Prostate gland (tissue), 2 donors: Measurements from ENCODE around the gene TRAF2. TPM values are rescaled to one million over a fixed set of nuclear protein-coding genes. Genes with fewer than 3 reads are reported as not detected.
A peak's percentile ranks its signal among the peaks of the same experiment; 100 is the strongest.
"Not testable (repeated sequence)": the region's sequence is repeated elsewhere in the genome, so short reads cannot be mapped to it uniquely, and the experiment has no call there.

Source experiments
- DNase-seq: peaks from one replicate; pipeline ENCODE4 v3.0.0-alpha.2; 2019; ENCODE audit warnings: low spot score
- H3K27ac ChIP-seq, 2 donors: fragments of 200-600 bp; sonication (generic); 2 replicates each; pipeline ENCODE4 v1.5.1; 2017 to 2019
- H3K27me3 ChIP-seq: fragments of 200-600 bp; sonication (generic); replicated peaks from 2 replicates; pipeline ENCODE4 v1.5.1; 2019; ENCODE audit not compliant: insufficient read depth
- H3K36me3 ChIP-seq, 2 donors: fragments of 200-600 bp; sonication (generic); 1 replicate in 1 of 2; 2 replicates in 1 of 2; pipeline versions ENCODE4 v1.5.1 to v1.8.1; 2017 to 2019
- H3K4me1 ChIP-seq: fragments of 200-600 bp; sonication (generic); replicated peaks from 2 replicates; pipeline ENCODE4 v1.5.1; 2019
- H3K4me3 ChIP-seq, 2 donors: fragments of 200-600 bp; sonication (generic); 2 replicates each; pipeline ENCODE4 v1.5.1; 2017 to 2019
- H3K9me3 ChIP-seq: fragments of 200-600 bp; sonication (generic); 2 replicates; pipeline ENCODE4 v1.5.1; 2017
- POLR2A ChIP-seq: fragments of 450-650 bp; IDR thresholded peaks from one replicate; pipeline ENCODE4 v1.6.1; 2016; ENCODE audit warnings: antibody characterized with exemption, mild to moderate bottlenecking
- POLR2AphosphoS5 ChIP-seq: sonication (generic); formaldehyde crosslinking; IDR thresholded peaks from one replicate; pipeline ENCODE4 v1.6.1; 2017; ENCODE audit warnings: antibody characterized with exemption
- WGBS: methylation state at CpG from one replicate; pipeline ENCODE4 v1.1.5; 2018; 5-methylcytosine and 5-hydroxymethylcytosine counted together
- intact Hi-C: fragments of 100-400 bp; cut with DNase I; formaldehyde crosslinking; loops from one replicate; pipeline ENCODE4 v1.14.2; 2022
- total RNA-seq, 2 donors: library from RNA; depleted of rRNA; stranded (reverse); fragments of >200 nt; gene quantifications; one replicate each; pipeline ENCODE4 v1.1.0, GENCODE V29; 2016
- TF ChIP-seq, protein P1 (sequence below), 4 experiments: fragments of 200-600 bp in 2 of 4; fragments of 450-650 bp in 2 of 4; sonication (generic) in 2 of 4; IDR thresholded peaks; 1 replicate in 3 of 4; 2 replicates in 1 of 4; pipeline ENCODE4 v1.5.1; 2016 to 2019; ENCODE audit warnings: antibody characterized with exemption in 4 of 4, mild to moderate bottlenecking in 2 of 4, moderate library complexity in 2 of 4

Gene TRAF2
- total RNA-seq, 2 donors from 2014 or later: 23.6 to 24.2 TPM

DNA sequence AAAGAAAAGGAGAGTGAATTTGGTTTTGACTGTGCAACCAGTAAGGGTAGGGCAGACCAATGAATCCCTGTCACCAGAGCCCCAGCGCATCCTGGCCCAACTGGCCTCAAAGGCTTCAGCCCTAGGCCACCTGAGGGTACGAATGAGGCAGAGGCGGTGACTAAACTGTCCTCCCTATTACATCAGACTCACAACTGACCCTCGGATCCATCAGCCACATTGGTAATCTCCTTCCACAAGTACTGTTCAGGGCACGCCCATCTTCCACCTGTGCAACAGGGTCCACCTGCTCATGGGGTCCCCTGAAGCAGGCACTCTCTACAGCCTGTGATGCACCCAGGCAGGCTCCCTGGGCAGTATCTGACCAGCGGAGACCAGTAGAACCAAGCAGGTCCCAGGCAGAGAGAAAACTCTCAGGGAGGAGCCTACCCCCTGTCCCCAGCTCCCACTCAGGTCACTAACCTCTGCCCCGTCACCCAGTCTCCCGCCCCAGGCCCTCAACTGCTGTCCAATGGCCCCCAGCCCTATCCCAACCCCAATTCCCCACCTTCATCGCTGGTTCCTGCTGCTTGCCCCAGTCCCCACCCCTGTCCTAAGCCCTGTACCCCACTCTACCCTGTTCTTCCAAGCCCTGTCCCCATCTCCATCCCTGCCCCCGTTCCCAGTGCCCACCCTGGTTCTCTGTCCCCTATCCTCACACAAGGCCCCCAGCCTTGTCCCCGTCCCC lies 21.1 kb upstream of the TRAF2 start:
- H3K27ac ChIP-seq: peak overlapping the region; percentile 82 to 91

DNA sequence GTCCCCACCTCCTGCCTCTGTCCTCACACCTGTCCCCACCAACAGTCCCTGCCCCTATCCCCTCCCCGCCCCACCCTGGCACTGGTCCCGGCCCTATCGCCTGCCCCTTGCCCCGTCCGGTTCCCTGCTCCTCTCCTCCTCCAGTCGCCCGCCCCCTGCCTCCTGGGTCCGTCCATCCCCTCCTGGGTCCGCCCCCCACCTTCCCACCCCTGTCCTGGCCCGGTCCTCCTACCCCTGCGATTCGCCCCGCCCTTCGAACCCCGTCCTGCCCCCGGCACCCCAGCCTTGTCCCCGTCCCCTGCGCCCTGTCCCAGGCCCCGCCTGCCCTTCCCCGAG lies 20.6 kb upstream of the TRAF2 start:
- H3K27ac ChIP-seq: peak overlapping the region; percentile 82 to 91
- TF ChIP-seq POLR2A (no peak), POLR2AphosphoS5 (no peak)
- TF ChIP-seq, protein P1, sequence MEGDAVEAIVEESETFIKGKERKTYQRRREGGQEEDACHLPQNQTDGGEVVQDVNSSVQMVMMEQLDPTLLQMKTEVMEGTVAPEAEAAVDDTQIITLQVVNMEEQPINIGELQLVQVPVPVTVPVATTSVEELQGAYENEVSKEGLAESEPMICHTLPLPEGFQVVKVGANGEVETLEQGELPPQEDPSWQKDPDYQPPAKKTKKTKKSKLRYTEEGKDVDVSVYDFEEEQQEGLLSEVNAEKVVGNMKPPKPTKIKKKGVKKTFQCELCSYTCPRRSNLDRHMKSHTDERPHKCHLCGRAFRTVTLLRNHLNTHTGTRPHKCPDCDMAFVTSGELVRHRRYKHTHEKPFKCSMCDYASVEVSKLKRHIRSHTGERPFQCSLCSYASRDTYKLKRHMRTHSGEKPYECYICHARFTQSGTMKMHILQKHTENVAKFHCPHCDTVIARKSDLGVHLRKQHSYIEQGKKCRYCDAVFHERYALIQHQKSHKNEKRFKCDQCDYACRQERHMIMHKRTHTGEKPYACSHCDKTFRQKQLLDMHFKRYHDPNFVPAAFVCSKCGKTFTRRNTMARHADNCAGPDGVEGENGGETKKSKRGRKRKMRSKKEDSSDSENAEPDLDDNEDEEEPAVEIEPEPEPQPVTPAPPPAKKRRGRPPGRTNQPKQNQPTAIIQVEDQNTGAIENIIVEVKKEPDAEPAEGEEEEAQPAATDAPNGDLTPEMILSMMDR (IDR thresholded peaks at IDR 0.05): no peak
- intact Hi-C loops: no loop called here
- H3K36me3 ChIP-seq: peaks cover 6 to 13% of the 10 kb centered on the region in 2 donors
- peak overlapping the region; percentile 98 to 99 for H3K4me3 ChIP-seq
- H3K27me3 ChIP-seq: no peaks in the 10 kb centered on the region
- peaks cover 7% of the 10 kb centered on the region for H3K4me1 ChIP-seq
- 0% methylated on average over 16 of the region's 20 CpGs for WGBS
- H3K9me3 ChIP-seq: no peaks in the 10 kb centered on the region
- no peak for DNase-seq

More for the DNA sequence above, 21.1 kb upstream of the TRAF2 start:
- TF ChIP-seq, protein P1 (IDR thresholded peaks at IDR 0.05): no peak
- TF ChIP-seq POLR2A (no peak), POLR2AphosphoS5 (no peak)
- H3K9me3 ChIP-seq: no peaks in the 10 kb centered on the region
- 60% methylated on average over 11 of the region's 11 CpGs for WGBS
- H3K4me1 ChIP-seq: peaks cover 7% of the 10 kb centered on the region
- H3K27me3 ChIP-seq: no peaks in the 10 kb centered on the region
- peak overlapping the region; percentile 98 to 99 for H3K4me3 ChIP-seq
- peaks cover 6 to 13% of the 10 kb centered on the region in 2 donors for H3K36me3 ChIP-seq
- intact Hi-C loops: no loop called here
- no peak for DNase-seq

DNA sequence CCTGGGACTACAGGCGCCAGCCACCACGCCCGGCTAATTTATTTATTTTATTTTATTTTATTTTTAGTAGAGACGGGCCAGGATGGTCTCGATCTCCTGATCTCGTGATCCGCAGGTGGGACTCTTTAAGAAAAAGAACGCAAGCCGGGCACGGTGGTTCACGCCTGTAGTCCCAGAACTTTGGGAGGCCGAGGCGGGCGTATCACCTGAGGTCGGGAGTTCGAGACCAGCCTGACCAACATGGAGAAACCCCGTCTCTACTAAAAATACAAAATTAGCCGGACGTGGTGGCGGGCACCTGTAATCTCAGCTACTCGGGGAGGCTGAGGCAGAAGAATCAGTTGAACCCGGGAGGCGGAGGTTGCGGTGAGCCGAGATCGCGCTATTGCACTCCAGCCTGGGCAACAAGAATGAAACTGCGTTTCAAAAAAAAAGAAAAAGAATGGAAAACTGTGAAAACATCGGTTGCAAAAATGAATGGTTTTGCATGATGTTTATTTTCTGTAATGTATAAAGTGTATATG lies 19.4 kb upstream of the TRAF2 start:
- H3K4me1 ChIP-seq, intact Hi-C loops, H3K9me3 ChIP-seq, H3K27me3 ChIP-seq: not testable (repeated sequence)
- peak overlapping the region; percentile 82 to 91 for H3K27ac ChIP-seq
- peak overlapping the region; percentile 98 to 99 for H3K4me3 ChIP-seq
- H3K36me3 ChIP-seq: peaks cover 6 to 13% of the 10 kb centered on the region in 2 donors
- DNase-seq: peak; percentile 4
- WGBS: 90% methylated on average over 29 of the region's 29 CpGs

DNA sequence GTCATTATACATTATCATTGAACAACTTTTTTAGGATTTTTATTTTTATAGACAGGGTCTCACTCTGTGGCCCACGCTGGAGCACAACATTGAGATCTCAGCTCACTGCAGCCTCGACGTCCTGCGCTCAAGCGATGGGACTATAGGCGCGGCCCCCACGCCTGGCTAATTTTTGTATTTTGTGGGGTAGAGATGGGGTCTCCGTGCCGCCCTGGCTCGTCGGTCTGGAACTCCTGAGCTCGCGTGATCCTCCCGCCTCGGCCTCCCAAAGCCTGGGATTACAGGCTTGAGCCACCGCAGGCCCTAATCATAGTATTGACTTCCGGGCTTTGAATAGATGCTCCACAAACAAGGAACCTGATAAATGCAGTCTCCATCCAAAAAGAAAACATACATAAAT lies 18.8 kb upstream of the TRAF2 start:
- Histone ChIP-seq H3K36me3 (peaks cover 6 to 12% of the 10 kb centered on the region in 2 donors), H3K27me3 (no peaks in the 10 kb centered on the region), H3K4me3 (no peak overlapping the region), H3K4me1 (peaks cover 7% of the 10 kb centered on the region), H3K9me3 (no peaks in the 10 kb centered on the region), H3K27ac (no peak overlapping the region)
- no peak for DNase-seq
- 96% methylated on average over 18 of the region's 18 CpGs for WGBS
- intact Hi-C loops: no loop called here
- no peak for TF ChIP-seq POLR2AphosphoS5
- TF ChIP-seq, protein P1 (IDR thresholded peaks at IDR 0.05): no peak
- no peak for TF ChIP-seq POLR2A

DNA sequence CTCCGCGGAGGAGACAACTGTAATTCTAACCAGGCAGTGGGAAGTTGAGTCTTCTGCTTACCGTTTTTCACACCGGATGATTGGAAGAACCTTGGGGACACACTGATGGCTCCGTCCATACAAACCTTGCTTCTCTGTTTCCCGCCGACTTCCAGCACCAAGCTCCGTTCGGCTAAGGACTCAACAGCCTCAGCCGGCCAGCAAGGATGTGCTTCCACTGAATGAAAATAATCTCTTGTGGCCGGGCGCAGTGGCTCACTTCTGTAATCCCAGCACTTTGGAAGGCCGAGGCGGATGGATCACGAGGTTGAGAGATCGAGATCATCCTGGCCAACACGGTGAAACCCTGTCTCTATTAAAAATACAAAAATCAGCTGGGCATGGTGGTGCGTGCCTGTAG lies 18.4 kb upstream of the TRAF2 start:
- Histone ChIP-seq H3K27ac (no peak overlapping the region), H3K36me3 (peaks cover 2 to 7% of the 10 kb centered on the region in 2 donors), H3K27me3 (no peaks in the 10 kb centered on the region), H3K4me3 (no peak overlapping the region), H3K4me1 (peaks cover 7% of the 10 kb centered on the region), H3K9me3 (no peaks in the 10 kb centered on the region)
- intact Hi-C loops: no loop called here
- WGBS: 97% methylated on average over 18 of the region's 18 CpGs
- DNase-seq: no peak
- no peak for TF ChIP-seq POLR2A
- no peak for TF ChIP-seq POLR2AphosphoS5
- TF ChIP-seq, protein P1 (IDR thresholded peaks at IDR 0.05): no peak
